Epithelial cell of proximal tubule (primary cell): ENCODE results near the gene GPR107. TPM values are rescaled to one million over a fixed set of nuclear protein-coding genes. Genes with fewer than 3 reads are reported as not detected.
A peak's percentile ranks its signal among the peaks of the same experiment; 100 is the strongest.

Source experiments
- DNase-seq: peaks from one replicate; pipeline ENCODE4 v3.0.0-alpha.2; 2011; ENCODE audit warnings: low read depth
- H3K4me3 ChIP-seq: 2 replicates; pipeline ENCODE4 v1.5.1; 2011; ENCODE audit warnings: low read depth, mild to moderate bottlenecking, low read length
- total RNA-seq: library from RNA; depleted of rRNA; stranded (reverse); fragments of >200 nt; gene quantifications from 2 replicates; pipeline ENCODE4 v1.2.3, GENCODE V29; 2015
- TF ChIP-seq, protein P1 (sequence below): conservative IDR thresholded peaks from 2 replicates; pipeline ENCODE4 v1.5.1; 2012; ENCODE audit warnings: low read depth, mild to moderate bottlenecking, low read length

GPR107 gene
- total RNA-seq, 1 donor from 2014 or later, result 13.5 TPM

DNA sequence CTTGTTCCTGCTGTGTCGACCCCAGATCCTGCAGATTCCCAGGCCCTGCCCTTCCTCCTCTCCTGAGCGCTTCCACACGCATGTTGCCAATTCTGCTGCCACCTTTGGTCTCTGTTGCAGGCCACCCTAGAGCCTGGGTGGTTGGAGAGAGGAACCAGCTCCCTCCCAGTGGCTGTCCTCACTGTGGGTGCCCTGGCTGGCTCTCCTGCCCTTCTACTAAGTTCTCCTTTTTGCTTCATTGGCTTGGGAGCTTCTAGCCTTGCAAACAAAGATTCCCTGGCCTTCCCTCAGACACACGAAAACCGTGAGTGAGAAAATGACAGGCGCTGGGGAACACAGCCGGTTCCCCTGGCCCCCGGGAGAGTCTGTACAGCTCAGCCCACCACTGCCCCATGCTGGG is 104.3 kb downstream of the GPR107 start:
- no peak overlapping the region for H3K4me3 ChIP-seq
- DNase-seq, result no peak
- TF ChIP-seq, protein P1, sequence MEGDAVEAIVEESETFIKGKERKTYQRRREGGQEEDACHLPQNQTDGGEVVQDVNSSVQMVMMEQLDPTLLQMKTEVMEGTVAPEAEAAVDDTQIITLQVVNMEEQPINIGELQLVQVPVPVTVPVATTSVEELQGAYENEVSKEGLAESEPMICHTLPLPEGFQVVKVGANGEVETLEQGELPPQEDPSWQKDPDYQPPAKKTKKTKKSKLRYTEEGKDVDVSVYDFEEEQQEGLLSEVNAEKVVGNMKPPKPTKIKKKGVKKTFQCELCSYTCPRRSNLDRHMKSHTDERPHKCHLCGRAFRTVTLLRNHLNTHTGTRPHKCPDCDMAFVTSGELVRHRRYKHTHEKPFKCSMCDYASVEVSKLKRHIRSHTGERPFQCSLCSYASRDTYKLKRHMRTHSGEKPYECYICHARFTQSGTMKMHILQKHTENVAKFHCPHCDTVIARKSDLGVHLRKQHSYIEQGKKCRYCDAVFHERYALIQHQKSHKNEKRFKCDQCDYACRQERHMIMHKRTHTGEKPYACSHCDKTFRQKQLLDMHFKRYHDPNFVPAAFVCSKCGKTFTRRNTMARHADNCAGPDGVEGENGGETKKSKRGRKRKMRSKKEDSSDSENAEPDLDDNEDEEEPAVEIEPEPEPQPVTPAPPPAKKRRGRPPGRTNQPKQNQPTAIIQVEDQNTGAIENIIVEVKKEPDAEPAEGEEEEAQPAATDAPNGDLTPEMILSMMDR, result no peak

DNA sequence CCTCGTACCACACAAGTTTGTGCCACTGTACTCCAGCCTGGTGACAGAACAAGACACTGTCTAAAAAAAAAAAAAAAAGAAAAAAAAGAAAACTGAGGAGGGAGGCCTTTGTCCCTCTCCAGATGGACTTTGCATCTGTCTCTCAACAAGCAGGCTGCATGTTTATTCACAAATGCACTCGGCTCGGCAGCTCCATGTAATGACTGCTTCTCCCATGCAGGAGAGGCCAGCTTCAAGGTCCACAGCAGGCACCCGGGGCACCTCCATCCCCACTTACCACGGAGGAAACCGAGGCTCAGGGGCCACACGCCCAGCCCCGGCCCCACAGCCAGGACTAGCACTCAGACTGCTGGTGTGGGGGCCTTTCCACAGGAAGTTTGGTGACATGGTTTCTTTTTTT is 105.4 kb downstream of the GPR107 start:
- no peak for DNase-seq
- TF ChIP-seq, protein P1, result no peak
- H3K4me3 ChIP-seq, result no peak overlapping the region

DNA sequence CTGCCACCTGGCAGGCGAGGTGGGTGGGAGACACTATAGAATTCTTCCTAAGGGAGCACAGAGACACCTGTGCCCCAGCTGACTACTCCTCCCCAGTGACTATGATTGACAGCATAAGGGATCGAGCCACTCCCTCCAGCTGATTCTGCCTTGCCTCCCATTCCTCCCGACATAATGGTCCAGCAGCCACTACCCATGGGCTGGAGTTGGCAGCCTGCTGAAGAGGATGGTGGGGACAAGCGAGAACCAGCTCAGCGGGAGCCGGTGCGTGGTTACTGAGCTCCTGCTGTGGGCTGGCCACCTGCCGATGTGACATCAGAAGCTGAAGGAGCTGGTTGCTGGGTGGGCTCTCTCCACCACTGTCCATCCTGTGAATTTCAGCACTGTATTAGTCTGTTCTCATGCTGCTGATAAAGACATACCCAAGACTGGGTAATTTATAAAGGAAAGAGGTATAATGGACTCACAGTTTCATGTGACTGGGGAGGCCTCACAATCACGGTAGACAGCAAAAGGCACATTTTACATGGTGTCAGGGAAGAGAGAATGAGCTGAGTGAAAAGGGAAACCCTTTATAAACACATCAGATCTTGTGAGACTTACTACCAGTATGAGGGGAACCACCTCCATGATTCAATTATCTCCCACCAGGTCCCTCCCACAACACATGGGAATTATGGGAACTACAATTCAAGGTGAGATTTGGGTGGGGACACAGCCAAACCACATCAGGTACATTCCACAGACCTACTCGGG is 106.4 kb downstream of the GPR107 start:
- no peak overlapping the region for H3K4me3 ChIP-seq
- TF ChIP-seq, protein P1, result no peak
- DNase-seq, result no peak

DNA sequence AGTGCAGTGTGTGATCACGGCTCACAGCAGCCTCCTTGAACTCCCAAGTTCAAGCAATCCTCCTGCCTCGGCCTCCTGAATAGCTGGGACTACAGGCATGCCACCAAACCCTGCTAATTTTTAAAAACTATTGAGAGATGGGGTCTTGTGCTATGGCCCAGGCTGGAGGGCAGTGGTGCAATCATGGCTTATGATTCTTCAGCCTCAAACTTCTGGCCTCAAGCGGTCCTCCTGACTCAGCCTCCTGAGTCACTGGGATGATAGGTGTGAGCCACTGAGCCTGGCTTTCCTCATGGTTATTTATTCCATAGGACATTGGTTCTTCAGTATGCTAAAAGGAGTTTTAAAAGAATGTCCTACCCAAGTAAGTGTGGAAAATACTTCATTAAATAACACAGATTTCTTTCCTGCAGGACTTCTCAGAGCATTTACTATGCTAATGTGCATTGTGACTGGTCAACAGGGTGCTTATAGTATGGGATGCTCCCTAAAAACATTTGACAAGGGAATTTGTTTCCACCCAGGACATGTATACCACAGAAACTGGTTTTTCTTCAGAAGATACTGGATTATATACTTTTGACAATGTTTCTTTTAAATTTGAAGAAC is 107.3 kb downstream of the GPR107 start:
- no peak for DNase-seq
- H3K4me3 ChIP-seq, result no peak overlapping the region
- TF ChIP-seq, protein P1, result no peak

DNA sequence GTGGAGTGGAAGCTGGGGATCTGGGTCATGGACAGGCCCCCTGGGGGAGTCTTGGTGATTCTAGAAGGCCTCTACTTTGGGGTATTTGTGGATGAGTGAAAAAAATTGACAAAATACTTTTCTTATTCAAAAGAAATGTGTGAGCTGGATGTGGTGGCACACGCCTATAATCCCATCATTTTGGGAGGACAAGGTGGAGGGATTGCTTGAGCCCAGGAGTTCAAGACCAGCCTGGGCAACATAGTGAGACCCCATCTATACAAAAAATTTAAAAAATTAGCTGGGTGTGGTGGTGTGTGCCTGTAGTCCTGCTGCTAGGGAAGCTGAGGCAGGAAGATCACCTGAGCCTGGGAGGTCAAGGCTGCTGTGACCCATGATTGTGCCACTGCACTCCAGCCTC is 111.9 kb downstream of the GPR107 start:
- no peak for DNase-seq
- TF ChIP-seq, protein P1, result no peak
- H3K4me3 ChIP-seq, result no peak overlapping the region

DNA sequence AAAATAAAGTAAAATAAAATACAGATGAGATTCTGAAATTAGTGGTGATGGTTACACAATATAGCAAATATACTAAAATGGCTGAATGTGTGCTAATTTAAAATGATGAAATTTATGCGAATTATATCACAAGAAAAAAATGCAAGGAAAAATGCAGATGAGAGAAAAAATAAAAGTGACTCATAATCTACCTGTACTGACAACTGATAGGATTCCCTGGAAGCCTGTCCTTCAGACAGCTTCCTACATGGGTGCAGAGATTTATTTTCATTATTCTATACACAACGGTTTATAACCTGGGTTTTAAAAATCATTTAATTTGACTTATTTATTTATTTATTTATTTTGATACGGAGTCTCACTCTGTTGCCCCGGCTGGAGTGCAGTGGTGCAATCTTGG is 112.7 kb downstream of the GPR107 start:
- H3K4me3 ChIP-seq, result no peak overlapping the region
- no peak for DNase-seq
- TF ChIP-seq, protein P1, result no peak

DNA sequence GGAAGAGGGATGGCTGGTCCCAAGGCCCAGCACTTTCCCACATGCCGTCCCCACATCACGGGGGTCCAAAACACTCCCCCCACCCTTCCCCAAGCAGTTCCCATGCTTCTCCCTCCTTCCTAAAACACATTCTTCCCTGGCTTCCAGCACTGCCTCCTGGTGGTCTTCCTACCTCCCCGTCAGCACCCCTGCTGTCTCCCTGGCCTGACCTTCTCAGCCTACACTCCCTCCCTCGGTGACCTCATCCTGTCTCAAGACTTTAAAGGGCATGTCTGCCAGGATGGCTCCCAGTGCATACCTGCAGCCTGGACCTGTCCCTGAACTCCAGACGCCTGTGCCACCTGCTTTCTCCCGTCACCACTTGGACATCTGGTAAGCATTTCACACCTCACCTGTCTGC is 114.2 kb downstream of the GPR107 start:
- no peak for DNase-seq
- TF ChIP-seq, protein P1, result peak; percentile 8
- no peak overlapping the region for H3K4me3 ChIP-seq
